DOHH2 (cell line): ENCODE measurements around the gene THYN1.
A peak's percentile ranks its signal among the peaks of the same experiment; 100 is the strongest.

Source experiments
- H3F3A ChIP-seq: fragments of 200-600 bp; sonication (generic), shearing (Covaris generic); 2 replicates; pipeline ENCODE4 v1.6.0; 2016; ENCODE audit warnings: antibody characterized with exemption, mild to moderate bottlenecking; ENCODE audit not compliant: control insufficient read depth, insufficient read depth
- H3K27ac ChIP-seq: fragments of 200-600 bp; sonication (generic); 2 replicates; pipeline ENCODE4 v1.5.1; 2014; ENCODE audit warnings: low read depth, mild to moderate bottlenecking, low read length, moderate library complexity
- H3K27me3 ChIP-seq: fragments of 200-600 bp; sonication (generic); 2 replicates; pipeline ENCODE4 v1.6.1; 2014; ENCODE audit warnings: mild to moderate bottlenecking, low read length, mixed read lengths; ENCODE audit not compliant: control insufficient read depth
- H3K36me3 ChIP-seq: fragments of 200-600 bp; sonication (generic); 2 replicates; pipeline ENCODE4 v1.6.1; 2014; ENCODE audit warnings: mild to moderate bottlenecking, low read length, moderate library complexity, mixed read lengths; ENCODE audit not compliant: control insufficient read depth
- H3K4me1 ChIP-seq: fragments of 200-600 bp; sonication (generic); 2 replicates; pipeline ENCODE4 v1.6.1; 2014; ENCODE audit warnings: mild to moderate bottlenecking, low read length, mixed read lengths; ENCODE audit not compliant: control insufficient read depth
- H3K4me2 ChIP-seq: fragments of 200-600 bp; sonication (generic); 2 replicates; pipeline ENCODE4 v1.6.0; 2014; ENCODE audit warnings: mild to moderate bottlenecking, low read length, moderate library complexity
- H3K4me3 ChIP-seq: fragments of 200-600 bp; sonication (generic); 2 replicates; pipeline ENCODE4 v1.5.1; 2014; ENCODE audit warnings: mild to moderate bottlenecking, low read length, mixed read lengths
- H3K79me2 ChIP-seq: fragments of 200-600 bp; sonication (generic); 2 replicates; pipeline ENCODE4 v1.6.1; 2014; ENCODE audit warnings: mild to moderate bottlenecking, low read length, mixed read lengths; ENCODE audit not compliant: control insufficient read depth
- H3K9me2 ChIP-seq: fragments of 200-600 bp; sonication (generic); replicated peaks from 2 replicates; pipeline ENCODE4 v1.6.1; 2014; ENCODE audit warnings: mild to moderate bottlenecking, low read length, mixed read lengths; ENCODE audit not compliant: control insufficient read depth
- H3K9me3 ChIP-seq: fragments of 200-600 bp; sonication (generic); 2 replicates; pipeline ENCODE4 v1.6.1; 2014; ENCODE audit warnings: antibody characterized with exemption, low read length, mixed read lengths; ENCODE audit not compliant: control insufficient read depth, insufficient read depth
- H4K20me1 ChIP-seq: fragments of 200-600 bp; sonication (generic); 2 replicates; pipeline ENCODE4 v1.6.0; 2014; ENCODE audit warnings: low read depth, mild to moderate bottlenecking, antibody characterized with exemption, low read length, moderate library complexity; ENCODE audit not compliant: control insufficient read depth, insufficient read depth
- CTCF ChIP-seq: fragments of 200-600 bp; sonication (generic); IDR thresholded peaks from one replicate; pipeline ENCODE4 v1.5.1; 2014; ENCODE audit warnings: antibody characterized with exemption, mild to moderate bottlenecking, low read depth, low read length; ENCODE audit not compliant: poor library complexity, severe bottlenecking
- EZH2phosphoT487 ChIP-seq: fragments of 200-600 bp; sonication (generic); IDR thresholded peaks from 2 replicates; pipeline ENCODE4 v1.6.1; 2017; ENCODE audit warnings: borderline replicate concordance, mild to moderate bottlenecking, antibody characterized with exemption, low read length, moderate library complexity, mixed read lengths

THYN1 gene

GRCh38 chr11:134216816-134217215 is 36.3 kb downstream of the THYN1 start:
- H3K9me2 ChIP-seq = no peaks in the 10 kb centered on the region
- H3K9me3 ChIP-seq = no peaks in the 10 kb centered on the region
- no peak overlapping the region for H3K27ac ChIP-seq
- H3K4me2 ChIP-seq = no peak overlapping the region
- H3K27me3 ChIP-seq = no peaks in the 10 kb centered on the region
- H3F3A ChIP-seq = no peaks in the 10 kb centered on the region
- peaks cover 4% of the 10 kb centered on the region for H3K4me1 ChIP-seq
- TF ChIP-seq EZH2phosphoT487 (no peak), CTCF (no peak)
- H3K4me3 ChIP-seq = no peak overlapping the region
- H3K79me2 ChIP-seq = peaks cover 90% of the 10 kb centered on the region
- peaks cover 22% of the 10 kb centered on the region for H4K20me1 ChIP-seq
- H3K36me3 ChIP-seq = peaks cover 93% of the 10 kb centered on the region

GRCh38 chr11:134215836-134216235 is 37.3 kb downstream of the THYN1 start:
- Histone ChIP-seq H3K4me3 (no peak overlapping the region), H3K9me3 (no peaks in the 10 kb centered on the region), H3K36me3 (peaks cover 93% of the 10 kb centered on the region), H3F3A (no peaks in the 10 kb centered on the region), H3K27me3 (no peaks in the 10 kb centered on the region), H3K9me2 (no peaks in the 10 kb centered on the region), H4K20me1 (peaks cover 25% of the 10 kb centered on the region; the same call in 1 of the 2 replicates), H3K4me2 (no peak overlapping the region), H3K27ac (no peak overlapping the region), H3K4me1 (no peaks in the 10 kb centered on the region), H3K79me2 (peaks cover 90% of the 10 kb centered on the region)
- TF ChIP-seq EZH2phosphoT487 (no peak), CTCF (no peak)

- Histone ChIP-seq H3K4me3 (no peak overlapping the region), H3F3A (0 out of 2 replicates have a peak, but pooled peaks cover 3% of the 10 kb centered on the region), H3K36me3 (peaks cover 94% of the 10 kb centered on the region), H3K79me2 (peaks cover 27% of the 10 kb centered on the region), H4K20me1 (peaks cover 15% of the 10 kb centered on the region; the same call in 1 of the 2 replicates), H3K27ac (no peak overlapping the region), H3K9me2 (no peaks in the 10 kb centered on the region), H3K27me3 (no peaks in the 10 kb centered on the region), H3K4me2 (no peak overlapping the region), H3K4me1 (no peaks in the 10 kb centered on the region), H3K9me3 (no peaks in the 10 kb centered on the region)
- TF ChIP-seq CTCF (peak; percentile 67), EZH2phosphoT487 (no peak)
These were observed 45.5 kb downstream of the THYN1 start for GRCh38 chr11:134207538-134208239.
